Endothelial cell of umbilical vein (primary cell): Measurements from ENCODE around the gene APPL2.

Experiments used
- POLR2AphosphoS5 ChIP-seq: IDR thresholded peaks from 2 replicates; pipeline ENCODE4 v1.6.1; 2012; ENCODE audit warnings: low read depth, mild to moderate bottlenecking, control low read depth, low read length, moderate library complexity; ENCODE audit not compliant: insufficient read depth
- TF ChIP-seq, protein P1 (sequence below), 2 donors: IDR thresholded peaks; 1 replicate in 1 of 2; 2 replicates in 1 of 2; pipeline ENCODE4 v1.5.1; 2011; ENCODE audit warnings: low read length in 2 of 2, mild to moderate bottlenecking in 2 of 2, moderate library complexity in 2 of 2, control low read depth in 1 of 2, inconsistent platforms in 1 of 2, low read depth in 1 of 2; ENCODE audit not compliant: insufficient read depth in 1 of 2; ENCODE audit errors: extremely low read depth in 1 of 2

DNA sequence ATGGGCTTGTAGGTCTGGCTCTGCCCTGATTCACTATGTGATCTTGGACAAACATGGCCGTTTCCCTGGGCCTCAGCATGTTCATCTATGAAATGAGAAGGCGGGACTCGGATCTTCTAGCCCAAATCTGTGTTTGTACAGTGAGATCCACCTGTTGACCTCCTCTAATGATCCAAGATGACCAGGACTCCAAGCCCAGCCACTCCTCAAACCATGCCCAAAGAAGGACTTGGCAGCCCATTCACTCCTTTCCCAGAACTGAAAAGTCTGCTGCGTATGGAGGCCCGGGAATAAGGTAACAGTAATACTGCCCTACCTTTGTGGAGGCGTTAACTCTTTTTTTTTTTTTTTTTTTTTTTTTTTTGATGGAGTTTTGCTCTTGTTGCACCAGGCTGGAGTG lies 39.9 kb downstream of the APPL2 start:
- TF ChIP-seq, protein P1, sequence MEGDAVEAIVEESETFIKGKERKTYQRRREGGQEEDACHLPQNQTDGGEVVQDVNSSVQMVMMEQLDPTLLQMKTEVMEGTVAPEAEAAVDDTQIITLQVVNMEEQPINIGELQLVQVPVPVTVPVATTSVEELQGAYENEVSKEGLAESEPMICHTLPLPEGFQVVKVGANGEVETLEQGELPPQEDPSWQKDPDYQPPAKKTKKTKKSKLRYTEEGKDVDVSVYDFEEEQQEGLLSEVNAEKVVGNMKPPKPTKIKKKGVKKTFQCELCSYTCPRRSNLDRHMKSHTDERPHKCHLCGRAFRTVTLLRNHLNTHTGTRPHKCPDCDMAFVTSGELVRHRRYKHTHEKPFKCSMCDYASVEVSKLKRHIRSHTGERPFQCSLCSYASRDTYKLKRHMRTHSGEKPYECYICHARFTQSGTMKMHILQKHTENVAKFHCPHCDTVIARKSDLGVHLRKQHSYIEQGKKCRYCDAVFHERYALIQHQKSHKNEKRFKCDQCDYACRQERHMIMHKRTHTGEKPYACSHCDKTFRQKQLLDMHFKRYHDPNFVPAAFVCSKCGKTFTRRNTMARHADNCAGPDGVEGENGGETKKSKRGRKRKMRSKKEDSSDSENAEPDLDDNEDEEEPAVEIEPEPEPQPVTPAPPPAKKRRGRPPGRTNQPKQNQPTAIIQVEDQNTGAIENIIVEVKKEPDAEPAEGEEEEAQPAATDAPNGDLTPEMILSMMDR (IDR thresholded peaks at IDR 0.05; ENCODE audit: extremely low read depth in 1 of 2, insufficient read depth in 1 of 2, low read depth in 1 of 2, low read length in 2 of 2) = no peak
- TF ChIP-seq POLR2AphosphoS5 = no peak
